KOPT-K1 (cell line): ENCODE data around the gene TECPR1.

Experiments used
- H3K27ac ChIP-seq: fragments of 200-600 bp; sonication (generic); 2 replicates; pipeline ENCODE4 v1.5.1; 2016; ENCODE audit warnings: antibody characterized with exemption, mild to moderate bottlenecking, low read depth, low read length; ENCODE audit not compliant: poor library complexity, severe bottlenecking
- H3K36me3 ChIP-seq: fragments of 200-600 bp; sonication (generic); 2 replicates; pipeline ENCODE4 v1.5.1; 2017; ENCODE audit warnings: antibody characterized with exemption, mild to moderate bottlenecking, low read length, moderate library complexity; ENCODE audit not compliant: insufficient read depth
- H3K9me3 ChIP-seq: fragments of 200-600 bp; sonication (generic); 2 replicates; pipeline ENCODE4 v1.5.1; 2017; ENCODE audit warnings: antibody characterized with exemption, low read length, mild to moderate bottlenecking; ENCODE audit not compliant: insufficient read depth, poor library complexity, severe bottlenecking

TECPR1 gene

DNA sequence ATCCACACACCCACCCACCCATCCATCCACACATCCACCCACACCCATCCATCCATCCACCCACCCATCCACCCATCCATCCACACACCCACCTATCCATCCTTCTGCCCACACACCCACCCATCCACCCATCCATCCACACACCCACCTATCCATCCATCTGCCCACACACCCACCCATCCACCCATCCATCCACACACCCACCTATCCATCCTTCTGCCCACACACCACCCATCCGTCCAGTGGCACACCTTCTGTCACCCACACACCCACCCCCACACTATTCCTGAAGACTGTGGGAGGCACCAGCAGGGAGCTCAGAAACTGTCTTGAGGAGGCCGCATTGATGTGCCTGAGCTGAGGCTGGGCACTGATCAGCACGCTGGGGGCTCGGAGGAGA is 9.1 kb downstream of the TECPR1 start:
- H3K9me3 ChIP-seq: no peaks in the 10 kb centered on the region
- no peak overlapping the region for H3K27ac ChIP-seq
- peaks cover 23% of the 10 kb centered on the region; the same call in 1 of the 2 replicates for H3K36me3 ChIP-seq

- no peaks in the 10 kb centered on the region for H3K9me3 ChIP-seq
- H3K36me3 ChIP-seq: peaks cover 24% of the 10 kb centered on the region; the same call in 1 of the 2 replicates
- H3K27ac ChIP-seq: no peak overlapping the region
Measured at GRCh38 chr7:98242342-98242741, 9.7 kb downstream of the TECPR1 start.

DNA sequence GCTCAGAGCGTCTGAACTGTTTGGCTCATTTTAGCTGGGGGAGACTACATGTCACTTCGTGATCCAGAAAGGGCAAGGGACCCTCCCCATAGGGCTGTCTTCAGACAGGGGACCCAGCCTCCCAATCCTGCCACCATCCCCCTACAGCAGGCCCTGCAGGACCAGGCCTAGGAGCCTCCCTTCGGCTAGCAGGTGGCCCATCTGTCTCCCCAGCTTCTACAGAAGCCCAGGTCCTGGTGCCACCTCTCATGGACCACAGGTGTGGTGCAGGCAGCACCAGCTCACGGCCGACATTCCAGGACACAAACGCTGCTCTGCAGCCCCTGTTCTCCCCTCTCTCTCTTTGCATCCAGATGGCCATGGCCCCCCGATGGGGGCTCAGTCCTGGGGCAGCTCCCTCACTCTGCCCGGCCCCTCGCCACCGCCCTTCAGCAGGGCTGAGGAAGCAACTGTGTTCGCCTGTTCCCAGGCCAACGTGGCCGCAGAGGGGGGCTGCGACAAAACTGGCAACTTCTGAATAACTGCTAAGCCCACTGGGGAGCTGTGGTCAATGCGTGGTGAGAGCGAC is 10.3 kb downstream of the TECPR1 start:
- Histone ChIP-seq H3K36me3 (peaks cover 29% of the 10 kb centered on the region; the same call in 1 of the 2 replicates), H3K27ac (no peak overlapping the region), H3K9me3 (no peaks in the 10 kb centered on the region)

DNA sequence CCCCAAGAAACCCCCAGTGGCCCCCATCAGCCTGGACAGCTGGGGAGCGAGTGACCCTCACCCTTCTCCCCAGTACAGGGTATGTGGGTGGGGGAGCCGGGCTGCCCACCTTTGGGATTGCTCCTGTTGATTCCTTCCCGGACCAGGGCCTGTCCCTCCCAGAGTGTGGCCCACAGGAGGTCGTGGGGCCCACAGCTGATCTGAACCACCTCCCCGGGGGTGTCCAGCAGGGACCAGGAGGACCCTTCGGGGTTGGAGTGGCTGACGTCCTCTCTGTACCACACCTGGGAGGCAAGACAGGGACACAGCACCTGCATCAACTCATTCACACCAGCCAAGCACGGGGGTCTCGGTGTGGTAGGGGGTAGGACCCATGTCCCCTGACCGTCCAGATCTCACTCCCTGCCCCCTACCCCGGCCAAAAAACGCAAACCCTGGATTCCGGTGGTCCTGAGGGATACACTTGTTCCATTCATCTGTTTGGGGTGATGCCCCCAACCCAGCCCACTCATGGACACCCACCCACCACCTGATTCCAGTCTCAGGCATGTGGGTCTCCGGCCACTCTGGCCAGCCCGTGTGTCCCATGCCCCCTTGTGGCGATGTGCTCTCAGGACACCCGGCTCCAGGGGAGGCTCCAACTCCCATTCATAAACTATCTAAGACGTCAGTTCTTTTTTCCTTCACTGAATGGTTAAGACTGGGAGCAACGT is 10.9 kb downstream of the TECPR1 start:
- Histone ChIP-seq H3K36me3 (peaks cover 33% of the 10 kb centered on the region; the same call in 1 of the 2 replicates), H3K27ac (no peak overlapping the region), H3K9me3 (no peaks in the 10 kb centered on the region)

- H3K36me3 ChIP-seq: peaks cover 29% of the 10 kb centered on the region; the same call in 1 of the 2 replicates
- no peaks in the 10 kb centered on the region for H3K9me3 ChIP-seq
- no peak overlapping the region for H3K27ac ChIP-seq
Measured at GRCh38 chr7:98238976-98239375, 13.1 kb downstream of the TECPR1 start.

DNA sequence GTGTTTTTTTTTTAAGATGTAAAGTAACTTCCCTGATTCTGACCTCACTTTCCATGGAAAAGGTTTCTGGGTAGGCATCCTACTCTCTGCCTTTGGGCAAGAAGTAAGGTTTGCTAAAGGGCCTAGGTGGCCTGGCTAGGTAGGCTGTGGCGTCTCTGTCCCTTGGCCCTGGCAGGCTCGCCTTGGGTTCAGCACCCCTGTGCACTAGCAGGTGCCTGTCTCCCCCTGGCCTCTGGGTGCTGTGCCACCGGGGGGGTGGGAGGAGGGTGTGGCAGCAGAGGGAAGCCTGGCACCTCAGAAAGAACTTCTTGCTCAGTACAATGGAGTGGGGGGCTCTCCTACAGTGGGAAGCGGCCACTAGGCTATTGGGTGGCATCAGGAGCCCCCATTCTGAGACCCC is 14.0 kb downstream of the TECPR1 start:
- no peaks in the 10 kb centered on the region for H3K9me3 ChIP-seq
- H3K36me3 ChIP-seq: peaks cover 32% of the 10 kb centered on the region; the same call in 1 of the 2 replicates

GRCh38 chr7:98236355-98237185 is 15.5 kb downstream of the TECPR1 start:
- Histone ChIP-seq H3K27ac (no peak overlapping the region), H3K36me3 (peaks cover 32% of the 10 kb centered on the region; the same call in 1 of the 2 replicates)

More for the DNA sequence above, 14.0 kb downstream of the TECPR1 start:
- no peak overlapping the region for H3K27ac ChIP-seq

GRCh38 chr7:98235901-98236300 is 16.1 kb downstream of the TECPR1 start:
- Histone ChIP-seq H3K27ac (no peak overlapping the region), H3K36me3 (peaks cover 30% of the 10 kb centered on the region; the same call in 1 of the 2 replicates), H3K9me3 (no peaks in the 10 kb centered on the region)

More at GRCh38 chr7:98236355-98237185, 15.5 kb downstream of the TECPR1 start:
- no peaks in the 10 kb centered on the region for H3K9me3 ChIP-seq

- Histone ChIP-seq H3K27ac (no peak overlapping the region), H3K36me3 (peaks cover 27% of the 10 kb centered on the region; the same call in 1 of the 2 replicates), H3K9me3 (no peaks in the 10 kb centered on the region)
Measured at GRCh38 chr7:98234429-98235147, 17.4 kb downstream of the TECPR1 start.

DNA sequence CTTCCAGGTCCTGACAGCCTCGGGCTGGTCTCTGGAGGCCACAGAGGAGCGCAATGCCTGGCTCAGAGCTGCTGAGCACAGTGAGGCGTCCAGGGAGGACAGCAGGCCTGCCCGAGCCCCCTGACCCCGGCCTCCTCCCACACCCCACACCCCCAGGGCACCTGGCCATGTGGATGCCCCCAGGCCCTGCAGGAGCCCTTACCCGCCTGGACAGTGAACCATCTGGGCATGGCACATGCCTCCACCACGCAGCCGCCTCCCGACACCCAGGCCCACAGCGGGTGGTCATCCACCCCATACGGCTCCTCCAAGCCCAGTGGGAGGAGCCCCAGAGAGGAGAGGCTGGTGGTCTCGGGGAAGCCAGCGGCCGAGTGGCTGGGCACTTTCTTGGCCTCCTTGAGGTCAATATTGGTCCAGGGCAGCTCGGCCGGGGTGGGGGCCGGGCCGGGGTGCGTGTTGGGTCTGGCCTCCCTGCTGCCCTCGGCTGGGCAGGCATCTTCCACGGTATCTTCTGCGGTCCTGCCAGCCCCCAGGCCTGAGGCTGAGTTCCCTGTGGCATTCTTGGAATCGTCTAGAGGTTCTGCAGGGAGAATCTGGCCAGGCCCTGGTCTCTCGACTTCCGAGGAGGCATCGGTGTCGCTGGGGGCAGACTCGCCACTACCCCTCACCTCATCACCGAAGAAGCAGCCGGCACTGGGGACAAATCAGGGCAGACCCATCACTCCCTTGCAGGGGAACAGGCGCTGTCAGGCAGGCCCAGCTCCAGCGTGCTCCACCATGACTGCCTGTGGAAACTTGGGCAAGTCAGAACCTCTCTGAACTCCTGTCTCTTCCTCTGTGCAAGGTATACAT is 18.6 kb downstream of the TECPR1 start:
- H3K27ac ChIP-seq: no peak overlapping the region
- H3K9me3 ChIP-seq: no peaks in the 10 kb centered on the region
- peaks cover 18% of the 10 kb centered on the region; the same call in 1 of the 2 replicates for H3K36me3 ChIP-seq

GRCh38 chr7:98232799-98233198 is 19.2 kb downstream of the TECPR1 start:
- Histone ChIP-seq H3K27ac (no peak overlapping the region), H3K36me3 (peaks cover 12% of the 10 kb centered on the region; the same call in 1 of the 2 replicates), H3K9me3 (no peaks in the 10 kb centered on the region)

GRCh38 chr7:98232263-98232585 is 19.8 kb downstream of the TECPR1 start:
- H3K36me3 ChIP-seq: peaks cover 12% of the 10 kb centered on the region; the same call in 1 of the 2 replicates
- H3K9me3 ChIP-seq: no peaks in the 10 kb centered on the region
- no peak overlapping the region for H3K27ac ChIP-seq

- no peak overlapping the region for H3K27ac ChIP-seq
- peaks cover 7% of the 10 kb centered on the region; the same call in 1 of the 2 replicates for H3K36me3 ChIP-seq
- H3K9me3 ChIP-seq: no peaks in the 10 kb centered on the region
Measured at GRCh38 chr7:98231493-98232262, 20.4 kb downstream of the TECPR1 start.
